Esophagus muscularis mucosa (tissue), 4 donors: Measurements from ENCODE around the gene EML3. TPM values are rescaled to one million over a fixed set of nuclear protein-coding genes. Genes with fewer than 3 reads are reported as not detected.
"Not testable (repeated sequence)": the region's sequence is repeated elsewhere in the genome, so short reads cannot be mapped to it uniquely, and the experiment has no call there.

Experiments used
- DNase-seq: peaks from one replicate; pipeline ENCODE4 v3.0.0-alpha.2; 2017; ENCODE audit errors: extremely low spot score
- H3K27ac ChIP-seq, 4 donors: fragments of 200-600 bp; sonication (generic); replicated peaks in 1 of 4; 1 replicate in 3 of 4; 2 replicates in 1 of 4; pipeline ENCODE4 v1.5.1; 2016 to 2019; ENCODE audit warnings: mild to moderate bottlenecking in 1 of 4
- H3K27me3 ChIP-seq, 4 donors: fragments of 200-600 bp; sonication (generic); one replicate each; pipeline versions ENCODE4 v1.5.1 to v1.6.0; 2016 to 2019
- H3K36me3 ChIP-seq, 4 donors: fragments of 200-600 bp; sonication (generic); one replicate each; pipeline ENCODE4 v1.5.1; 2016 to 2019
- H3K4me1 ChIP-seq, 4 donors: fragments of 200-600 bp; sonication (generic); one replicate each; pipeline ENCODE4 v1.5.1; 2016 to 2019
- H3K4me3 ChIP-seq, 4 donors: fragments of 200-600 bp; sonication (generic); 1 replicate in 2 of 4; 2 replicates in 2 of 4; pipeline ENCODE4 v1.5.1; 2016 to 2019; ENCODE audit warnings: mild to moderate bottlenecking in 4 of 4, moderate library complexity in 1 of 4
- H3K9me3 ChIP-seq, 4 donors: fragments of 200-600 bp; sonication (generic); 1 replicate in 3 of 4; 2 replicates in 1 of 4; pipeline ENCODE4 v1.5.1; 2016 to 2019
- CTCF ChIP-seq, 3 experiments: fragments of 200-600 bp in 2 of 3; fragments of 450-650 bp in 1 of 3; sonication (generic) in 2 of 3; IDR thresholded peaks; one replicate each; pipeline ENCODE4 v1.5.1; 2017 to 2019; ENCODE audit warnings: antibody characterized with exemption in 3 of 3, mild to moderate bottlenecking in 2 of 3, moderate library complexity in 1 of 3
- EP300 ChIP-seq: sonication (generic); formaldehyde crosslinking; IDR thresholded peaks from one replicate; pipeline ENCODE4 v1.6.1; 2017; ENCODE audit warnings: antibody characterized with exemption
- POLR2A ChIP-seq: fragments of 450-650 bp; IDR thresholded peaks from one replicate; pipeline ENCODE4 v1.6.1; 2017; ENCODE audit warnings: antibody characterized with exemption, moderate library complexity, mild to moderate bottlenecking, low read depth
- POLR2AphosphoS5 ChIP-seq, 2 donors: sonication (generic); formaldehyde crosslinking; IDR thresholded peaks; one replicate each; pipeline ENCODE4 v1.6.1; 2017; ENCODE audit warnings: antibody characterized with exemption in 2 of 2
- WGBS: methylation state at CpG from one replicate; pipeline ENCODE4 v1.1.5; 2018; 5-methylcytosine and 5-hydroxymethylcytosine counted together
- intact Hi-C: fragments of 100-400 bp; cut with DNase I; formaldehyde crosslinking; loops from one replicate; pipeline ENCODE4 v1.15.1; 2023
- total RNA-seq, 4 donors: library from RNA; depleted of rRNA; stranded (reverse); fragments of >200 nt; gene quantifications; one replicate each; pipeline versions ENCODE4 v1.1.0 to v1.2.1, GENCODE V29; 2016

EML3 gene
- total RNA-seq, 4 donors from 2014 or later = 27.0 to 33.6 (median 29.0) TPM

- Histone ChIP-seq H3K27me3 (no peaks in the 10 kb centered on the region), H3K4me1 (peaks cover 22 to 46% (median 43%) of the 10 kb centered on the region in 4 donors), H3K27ac (peak overlapping the region in 2 of 4 donors; percentile 32 to 37), H3K4me3 (no peak overlapping the region), H3K36me3 (peaks cover 62 to 81% (median 75%) of the 10 kb centered on the region in 4 donors), H3K9me3 (no peaks in the 10 kb centered on the region)
- intact Hi-C loops = no loop called here
- 76% methylated on average over 1 of the region's 1 CpG for WGBS
- TF ChIP-seq POLR2A (no peak), POLR2AphosphoS5 (IDR thresholded peaks at IDR 0.05) (no peak), EP300 (no peak), CTCF (IDR thresholded peaks at IDR 0.05) (no peak)
- no peak for DNase-seq
Observed at GRCh38 chr11:62569611-62570010, 43.0 kb downstream of the EML3 start.

GRCh38 chr11:62567018-62567633 lies 45.4 kb downstream of the EML3 start:
- intact Hi-C loops = no loop called here
- Histone ChIP-seq H3K36me3 (peaks cover 64 to 100% (median 95%) of the 10 kb centered on the region in 4 donors), H3K27ac (peak overlapping the region in 2 of 4 donors; percentile 9 to 30), H3K4me3 (no peak overlapping the region), H3K9me3 (no peaks in the 10 kb centered on the region), H3K27me3 (no peaks in the 10 kb centered on the region), H3K4me1 (peaks cover 10 to 41% (median 32%) of the 10 kb centered on the region in 4 donors)
- WGBS = 86% methylated on average over 8 of the region's 8 CpGs
- no peak for TF ChIP-seq EP300
- no peak for TF ChIP-seq POLR2A
- no peak for TF ChIP-seq POLR2AphosphoS5 (IDR thresholded peaks at IDR 0.05)
- TF ChIP-seq CTCF (IDR thresholded peaks at IDR 0.05) = no peak
- no peak for DNase-seq

- H3K27ac ChIP-seq = no peak overlapping the region
- H3K27me3 ChIP-seq = no peaks in the 10 kb centered on the region
- TF ChIP-seq EP300 = no peak
- no peak for TF ChIP-seq CTCF (IDR thresholded peaks at IDR 0.05)
- no peak for TF ChIP-seq POLR2A
- 89% methylated on average over 8 of the region's 8 CpGs for WGBS
- H3K4me3 ChIP-seq = no peak overlapping the region
- peaks cover 2 to 40% (median 31%) of the 10 kb centered on the region in 4 donors for H3K4me1 ChIP-seq
- intact Hi-C loops = no loop called here
- DNase-seq = no peak
- H3K36me3 ChIP-seq = peaks cover 62 to 97% (median 93%) of the 10 kb centered on the region in 4 donors
- H3K9me3 ChIP-seq = no peaks in the 10 kb centered on the region
Observed at GRCh38 chr11:62566247-62566646, 46.3 kb downstream of the EML3 start.

- intact Hi-C loops = no loop called here
- Histone ChIP-seq H3K4me1 (peaks cover 9 to 40% (median 31%) of the 10 kb centered on the region in 4 donors), H3K9me3 (no peaks in the 10 kb centered on the region), H3K4me3 (no peak overlapping the region), H3K27ac (peak overlapping the region in 1 of 4 donors; percentile 5), H3K36me3 (peaks cover 52 to 88% (median 84%) of the 10 kb centered on the region in 4 donors), H3K27me3 (no peaks in the 10 kb centered on the region)
- DNase-seq = no peak
- TF ChIP-seq CTCF (IDR thresholded peaks at IDR 0.05) (no peak), EP300 (no peak), POLR2AphosphoS5 (IDR thresholded peaks at IDR 0.05) (no peak), POLR2A (no peak)
- WGBS = 66% methylated on average over 5 of the region's 5 CpGs
Observed at GRCh38 chr11:62565100-62565802, 47.3 kb downstream of the EML3 start.

- intact Hi-C loops = loop anchor here (5.0 kb wide), 1 partner anchor 139 kb away; no protein-coding TSS in a partner anchor
- not testable (repeated sequence) for DNase-seq, H3K4me3 ChIP-seq, H3K27me3 ChIP-seq, H3K9me3 ChIP-seq
- Histone ChIP-seq H3K36me3 (peaks cover 32 to 76% (median 75%) of the 10 kb centered on the region in 4 donors), H3K4me1 (peaks cover 29 to 67% (median 51%) of the 10 kb centered on the region in 4 donors), H3K27ac (peak overlapping the region; percentile 88 to 94 (median 90))
- WGBS = 69% methylated on average over 3 of the region's 3 CpGs
Observed at GRCh38 chr11:62561677-62562230, 50.8 kb downstream of the EML3 start.
